HG02943 (cell line): ENCODE measurements around the gene KDSR.

Experiments used
- ATAC-seq: cut with Tn5 transposase; IDR thresholded peaks from one replicate; pipeline ENCODE4 v1.9.1; 2021; ENCODE audit warnings: mild to moderate bottlenecking, low read depth, moderate library complexity; ENCODE audit not compliant: unreplicated experiment

The KDSR gene

DNA sequence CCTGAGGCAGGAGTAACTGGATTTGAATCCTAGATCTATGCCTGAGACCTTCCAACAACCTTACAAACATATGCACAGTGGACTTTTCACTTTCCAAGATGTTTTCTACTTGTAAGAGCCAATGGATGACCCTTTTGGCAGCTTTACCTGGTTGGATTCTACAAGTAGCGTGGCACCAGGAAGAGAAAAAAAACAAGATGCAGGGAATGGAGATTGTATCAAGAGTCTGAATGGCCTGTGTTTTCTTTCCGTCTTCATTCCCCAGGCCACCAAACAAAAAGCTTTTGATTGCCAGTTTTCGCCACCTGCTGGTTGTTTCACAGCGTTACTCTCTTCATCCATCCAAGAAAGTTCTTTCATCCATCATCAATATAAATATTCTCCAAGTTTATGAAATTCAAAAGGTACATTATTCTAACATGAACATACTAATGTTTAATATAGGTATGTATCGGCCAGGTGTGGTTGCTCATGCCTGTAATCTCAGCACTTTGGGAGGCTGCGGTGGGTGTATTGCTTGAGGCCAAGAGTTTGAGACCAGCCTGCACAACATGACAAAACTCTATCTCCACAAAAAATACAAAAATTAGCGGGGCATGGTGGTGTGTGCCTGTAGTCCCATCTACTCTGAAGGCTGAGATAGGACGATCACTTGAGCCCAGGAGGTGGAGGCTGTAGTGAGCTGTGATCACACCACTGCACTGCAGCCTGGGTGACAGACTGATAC is 43.9 kb downstream of the KDSR start:
- ATAC-seq: no peak

DNA sequence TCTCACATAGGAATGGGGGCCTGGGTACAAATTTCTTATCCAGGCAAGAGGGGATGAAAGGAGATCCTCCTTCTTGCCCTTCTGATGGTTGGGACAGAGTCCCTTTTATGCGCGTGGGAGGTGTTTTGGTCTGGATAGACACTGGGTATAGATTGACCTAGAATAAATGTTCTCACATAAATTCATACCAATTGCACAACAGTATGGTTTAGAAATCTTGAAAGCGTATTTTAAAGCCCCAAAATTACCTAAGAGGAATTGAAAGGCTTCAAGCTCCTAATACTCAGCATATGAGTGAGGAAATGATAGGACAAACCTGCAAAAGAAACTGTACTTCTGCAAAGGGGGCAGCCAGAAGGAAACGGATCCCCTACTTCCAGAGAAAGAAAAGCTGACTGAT is 44.8 kb downstream of the KDSR start:
- no peak for ATAC-seq

DNA sequence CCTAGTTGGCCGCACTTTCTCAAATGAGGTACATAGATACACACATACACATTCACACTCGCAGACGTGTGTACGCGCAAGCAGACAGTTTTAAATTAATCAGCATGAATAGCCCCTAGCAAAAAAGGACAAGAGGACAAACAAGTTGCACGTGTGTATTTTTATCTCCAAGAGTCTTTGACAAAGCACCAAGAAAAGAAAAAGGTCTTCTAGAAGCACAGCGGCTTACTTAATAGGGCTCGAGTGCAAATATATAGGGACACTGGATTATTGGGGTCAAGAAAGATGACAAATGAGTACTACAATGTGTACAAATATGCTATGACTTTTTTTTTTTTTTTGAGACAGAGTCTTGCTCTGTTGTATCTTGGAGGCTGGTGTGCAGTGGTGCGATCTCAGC is 45.7 kb downstream of the KDSR start:
- ATAC-seq: no peak

DNA sequence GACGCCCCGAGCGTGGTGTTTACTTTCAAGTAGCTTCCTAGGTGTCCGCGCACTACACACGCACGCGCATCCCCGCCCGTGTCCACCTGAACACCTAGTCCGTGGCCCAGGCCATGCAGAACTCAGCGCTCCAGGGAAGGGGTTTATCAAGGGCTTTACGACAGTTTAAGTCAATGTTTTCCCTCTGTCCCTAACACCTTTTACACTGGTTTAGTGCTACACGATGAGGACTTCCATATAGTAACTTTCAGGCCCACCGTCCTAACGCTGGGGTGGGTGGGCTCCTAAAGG is 46.1 kb downstream of the KDSR start:
- ATAC-seq: no peak

DNA sequence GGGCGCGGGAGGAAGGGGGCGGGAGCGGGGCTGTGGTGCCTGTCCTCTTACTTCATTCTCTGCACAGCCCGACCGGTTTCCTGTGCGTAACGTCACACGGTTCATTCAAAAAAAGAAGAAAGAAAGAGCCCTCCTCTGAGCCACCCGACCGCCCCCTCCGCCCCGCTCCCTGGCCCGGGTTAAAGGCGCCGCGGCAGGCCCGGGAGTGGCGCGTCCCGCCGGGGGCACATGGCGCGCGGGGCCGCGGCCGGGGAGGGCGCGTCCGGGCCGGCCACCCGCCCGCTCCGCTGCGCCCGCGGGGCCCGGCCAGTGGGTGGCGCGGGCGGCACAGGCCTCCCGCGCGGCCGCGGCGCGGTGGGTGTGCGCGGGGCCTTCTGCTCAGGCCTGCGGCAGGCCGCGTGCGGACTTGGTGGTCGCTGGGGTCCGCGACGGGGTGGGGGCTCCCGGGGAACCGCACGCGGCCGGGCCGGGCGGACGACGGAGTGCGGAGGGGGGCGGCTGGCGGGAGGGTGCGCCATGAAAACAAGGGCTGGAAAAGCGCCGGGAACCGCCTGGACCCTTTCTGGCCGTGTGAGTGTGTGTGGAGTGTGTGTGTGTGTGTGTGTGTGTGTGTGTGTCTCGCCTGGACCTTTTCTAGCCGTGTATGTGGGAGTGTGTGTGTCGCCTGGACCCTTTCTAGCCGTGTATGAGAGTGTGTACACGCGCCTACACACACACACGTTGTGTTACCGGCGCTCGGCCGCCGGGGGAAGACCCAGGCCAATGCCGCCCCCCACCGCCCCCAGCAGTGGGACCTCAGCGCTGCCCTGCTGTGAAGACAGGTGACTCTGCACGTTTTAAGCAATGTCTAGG is 46.7 kb downstream of the KDSR start:
- ATAC-seq: peak; percentile 70

DNA sequence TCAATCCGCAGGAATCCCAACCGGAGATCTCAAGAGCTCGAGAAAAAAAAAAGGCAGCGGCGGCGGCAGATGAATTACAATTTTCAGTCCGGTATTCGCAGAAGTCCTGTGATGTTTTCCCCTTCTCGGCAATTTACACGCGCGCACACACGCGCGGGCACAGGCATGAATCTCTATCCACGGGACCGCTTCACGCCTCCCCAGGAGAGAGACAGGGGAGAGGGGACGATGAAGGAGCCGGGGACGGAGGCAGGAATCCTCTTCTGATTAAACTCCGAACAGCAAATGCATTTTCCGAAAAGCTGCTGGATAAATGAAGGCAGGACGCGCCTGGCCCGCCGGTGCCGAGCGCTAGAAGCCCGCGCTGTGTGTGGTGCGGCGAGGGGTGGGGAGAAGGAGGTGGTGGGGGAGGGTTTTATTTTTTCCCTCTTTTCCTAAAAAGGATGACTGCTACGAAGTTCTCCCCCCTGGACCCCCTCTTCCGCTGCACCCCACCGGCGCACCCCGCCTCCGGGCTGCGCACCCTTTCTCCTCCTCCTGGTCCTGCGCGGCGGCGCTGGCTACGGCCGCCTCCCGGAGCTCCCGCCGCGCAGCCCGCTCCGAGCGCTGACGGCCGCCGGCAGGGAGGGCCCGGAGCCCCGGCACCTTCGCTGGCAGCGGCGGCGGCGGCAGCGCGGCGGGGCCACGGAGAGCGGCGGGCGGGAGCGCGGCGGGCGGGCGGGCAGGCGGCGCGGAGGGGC is 47.5 kb downstream of the KDSR start, which contains the start of gene BCL2:
TSS of gene BCL2 (minus strand) at position 387 of the 740 bp plus-strand sequence.
- peak; percentile 4 for ATAC-seq

DNA sequence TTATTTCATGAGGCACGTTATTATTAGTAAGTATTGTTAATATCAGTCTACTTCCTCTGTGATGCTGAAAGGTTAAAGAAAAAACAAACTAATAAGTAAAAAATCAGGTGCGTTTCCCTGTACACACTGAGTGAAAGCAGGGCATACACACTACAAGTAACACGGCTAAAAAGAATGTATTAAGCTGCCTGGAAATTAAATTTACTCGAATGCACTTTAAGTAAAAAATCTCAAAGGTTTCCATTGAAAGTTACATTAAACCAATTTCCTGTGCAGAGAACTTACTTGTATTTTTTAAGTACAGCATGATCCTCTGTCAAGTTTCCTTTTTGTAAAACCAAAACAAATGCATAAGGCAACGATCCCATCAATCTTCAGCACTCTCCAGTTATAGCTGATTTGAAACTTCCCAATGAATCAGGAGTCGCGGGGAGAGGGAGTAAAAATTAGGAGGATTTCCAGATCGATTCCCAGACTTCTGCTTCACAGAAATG is 48.1 kb downstream of the KDSR start:
- ATAC-seq: no peak

DNA sequence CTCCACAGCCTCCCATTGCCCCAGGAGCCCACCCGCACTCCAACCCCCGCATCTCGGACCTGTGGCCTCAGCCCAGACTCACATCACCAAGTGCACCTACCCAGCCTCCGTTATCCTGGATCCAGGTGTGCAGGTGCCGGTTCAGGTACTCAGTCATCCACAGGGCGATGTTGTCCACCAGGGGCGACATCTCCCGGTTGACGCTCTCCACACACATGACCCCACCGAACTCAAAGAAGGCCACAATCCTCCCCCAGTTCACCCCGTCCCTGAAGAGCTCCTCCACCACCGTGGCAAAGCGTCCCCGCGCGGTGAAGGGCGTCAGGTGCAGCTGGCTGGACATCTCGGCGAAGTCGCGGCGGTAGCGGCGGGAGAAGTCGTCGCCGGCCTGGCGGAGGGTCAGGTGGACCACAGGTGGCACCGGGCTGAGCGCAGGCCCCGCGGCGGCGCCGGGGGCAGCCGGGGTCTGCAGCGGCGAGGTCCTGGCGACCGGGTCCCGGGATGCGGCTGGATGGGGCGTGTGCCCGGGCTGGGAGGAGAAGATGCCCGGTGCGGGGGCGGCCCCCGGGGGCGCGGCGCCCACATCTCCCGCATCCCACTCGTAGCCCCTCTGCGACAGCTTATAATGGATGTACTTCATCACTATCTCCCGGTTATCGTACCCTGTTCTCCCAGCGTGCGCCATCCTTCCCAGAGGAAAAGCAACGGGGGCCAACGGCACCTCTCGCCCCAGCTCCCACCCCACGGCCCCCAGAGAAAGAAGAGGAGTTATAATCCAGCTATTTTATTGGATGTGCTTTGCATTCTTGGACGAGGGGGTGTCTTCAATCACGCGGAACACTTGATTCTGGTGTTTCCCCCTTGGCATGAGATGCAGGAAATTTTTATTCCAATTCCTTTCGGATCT is 48.8 kb downstream of the KDSR start:
- peak; percentile 41 for ATAC-seq

DNA sequence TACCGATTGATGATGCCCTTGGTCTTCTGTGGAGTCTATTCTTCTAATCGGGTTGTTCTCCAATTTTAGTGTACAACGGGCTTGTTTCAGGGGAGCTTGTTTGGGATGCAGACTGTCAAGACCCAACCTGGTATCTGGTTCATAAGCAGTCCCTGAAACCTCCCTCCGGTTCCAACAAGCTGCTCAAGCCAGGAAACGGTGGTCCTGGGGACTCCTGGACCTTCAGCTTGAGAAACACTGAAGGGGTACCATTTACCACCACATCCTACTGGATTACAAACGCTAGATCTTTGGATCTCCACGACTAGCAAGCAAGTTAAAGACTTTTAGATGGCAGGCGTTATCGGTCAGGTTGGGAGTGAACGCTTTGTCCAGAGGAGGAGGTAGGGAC is 49.5 kb downstream of the KDSR start:
- ATAC-seq: no peak

DNA sequence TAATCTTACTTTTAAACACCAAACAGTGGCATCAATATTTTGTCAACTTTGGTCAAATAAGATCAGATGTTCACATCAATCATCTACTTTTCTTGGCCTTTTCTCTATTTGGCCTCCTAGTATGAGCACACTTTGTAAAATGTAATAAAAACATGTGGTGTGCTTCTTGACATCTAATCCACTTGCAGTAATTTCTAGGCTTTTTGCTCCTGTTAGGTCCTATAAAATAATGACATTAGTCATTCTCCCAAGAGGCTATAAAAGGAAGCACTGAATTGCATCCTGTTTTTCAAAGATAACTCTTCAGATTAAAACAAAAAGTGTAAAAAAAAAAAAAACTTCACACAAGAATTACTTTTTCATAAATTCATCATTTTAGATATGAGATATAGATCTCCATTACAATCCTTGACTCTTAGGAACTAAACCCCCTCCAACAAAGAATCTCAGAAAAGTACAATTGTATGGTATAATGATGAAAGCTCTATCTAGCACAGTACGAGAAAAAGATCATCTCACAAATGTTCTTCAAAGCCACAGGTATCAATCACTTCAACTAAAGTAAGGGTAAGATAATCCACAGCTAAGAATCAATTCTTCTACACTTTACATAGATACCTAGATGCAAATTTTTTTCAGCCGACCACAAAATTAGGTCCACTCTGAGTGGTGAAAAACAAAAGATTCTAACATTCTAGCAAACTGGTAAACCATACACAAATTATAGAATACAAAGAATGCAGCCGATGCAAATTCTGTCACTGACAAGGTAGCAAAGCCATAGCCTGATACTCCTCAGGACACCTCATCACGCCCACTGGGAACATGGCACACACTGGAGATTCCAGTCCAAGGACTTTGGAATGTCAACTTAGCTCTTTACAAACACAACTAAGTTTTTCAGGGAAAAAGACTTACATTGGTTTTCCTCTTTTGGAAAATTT is 50.1 kb downstream of the KDSR start:
- no peak for ATAC-seq

DNA sequence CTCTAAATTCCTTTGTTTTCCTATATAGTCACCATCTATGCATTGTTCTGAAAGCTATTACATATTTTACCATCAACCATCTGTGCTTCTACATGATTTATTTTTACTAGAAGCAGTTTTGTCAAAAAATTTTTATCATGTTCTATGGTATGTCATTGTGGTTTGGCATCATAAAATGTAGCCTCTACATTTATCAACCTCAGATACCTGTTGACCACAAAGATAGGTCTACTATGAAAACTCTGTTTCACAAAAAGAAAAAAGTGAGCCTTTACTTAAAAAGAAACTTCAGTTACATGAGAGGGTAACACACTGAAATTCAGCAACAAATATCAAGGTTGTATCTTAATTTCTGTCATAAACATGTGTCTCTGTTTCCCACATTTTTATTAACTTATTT is 51.1 kb downstream of the KDSR start:
- ATAC-seq: no peak

DNA sequence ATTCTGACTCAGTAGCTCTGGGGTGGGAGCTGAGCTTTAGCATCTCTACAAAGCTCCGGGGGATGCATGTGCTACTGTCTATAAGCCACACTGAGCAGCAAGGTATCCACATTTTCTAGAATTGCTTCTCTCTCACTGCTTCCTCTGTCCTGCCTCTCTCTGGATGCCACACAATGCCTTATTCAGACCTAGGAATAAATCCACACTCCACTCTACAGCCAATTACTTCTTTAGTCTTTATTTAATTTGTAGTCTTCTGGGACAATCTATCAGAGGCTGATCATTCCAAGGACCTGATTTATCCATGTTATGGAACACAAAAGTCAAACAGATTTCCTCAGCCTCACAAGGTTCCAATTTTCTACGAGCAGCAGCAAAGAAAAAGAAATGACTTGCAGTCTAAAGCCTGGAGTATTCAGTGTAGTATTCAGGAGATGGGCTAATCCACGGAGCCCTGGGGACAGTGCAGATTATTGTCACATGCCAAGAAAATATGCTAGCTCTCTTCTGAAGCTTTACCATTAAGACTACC is 51.8 kb downstream of the KDSR start:
- no peak for ATAC-seq

DNA sequence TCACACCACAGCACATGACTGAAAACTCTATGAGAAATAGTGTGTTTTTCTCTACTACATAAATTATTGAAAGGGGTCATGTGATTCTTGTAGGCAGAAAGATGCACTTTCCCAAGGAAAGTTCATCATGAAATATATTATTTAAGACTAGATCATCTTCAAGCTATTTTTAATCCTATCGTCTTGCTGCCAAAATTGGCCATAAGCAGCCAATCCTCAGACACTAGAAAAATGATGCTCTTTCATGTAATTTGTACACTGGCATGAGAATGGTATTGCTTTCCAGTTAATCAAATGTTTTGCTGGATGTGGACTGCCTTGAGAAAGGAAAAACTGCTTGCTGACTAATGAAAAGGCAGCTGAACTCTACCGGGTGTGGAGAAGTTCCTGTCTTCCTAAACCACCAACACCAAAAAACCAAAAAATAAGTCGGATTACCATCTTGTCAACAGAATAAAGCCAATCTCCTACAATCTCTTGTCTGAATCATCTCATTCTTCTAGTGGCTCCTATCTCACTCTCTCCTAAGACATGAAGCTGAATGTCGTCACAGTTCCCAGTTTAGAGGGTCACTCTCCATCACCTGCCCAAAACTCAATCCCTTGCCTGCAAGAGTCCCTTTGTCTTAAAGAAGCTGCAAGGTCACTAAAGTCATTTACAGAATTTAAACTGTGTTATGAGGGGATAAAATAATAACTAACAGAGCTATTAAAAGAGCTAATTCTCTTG is 52.8 kb downstream of the KDSR start:
- no peak for ATAC-seq

DNA sequence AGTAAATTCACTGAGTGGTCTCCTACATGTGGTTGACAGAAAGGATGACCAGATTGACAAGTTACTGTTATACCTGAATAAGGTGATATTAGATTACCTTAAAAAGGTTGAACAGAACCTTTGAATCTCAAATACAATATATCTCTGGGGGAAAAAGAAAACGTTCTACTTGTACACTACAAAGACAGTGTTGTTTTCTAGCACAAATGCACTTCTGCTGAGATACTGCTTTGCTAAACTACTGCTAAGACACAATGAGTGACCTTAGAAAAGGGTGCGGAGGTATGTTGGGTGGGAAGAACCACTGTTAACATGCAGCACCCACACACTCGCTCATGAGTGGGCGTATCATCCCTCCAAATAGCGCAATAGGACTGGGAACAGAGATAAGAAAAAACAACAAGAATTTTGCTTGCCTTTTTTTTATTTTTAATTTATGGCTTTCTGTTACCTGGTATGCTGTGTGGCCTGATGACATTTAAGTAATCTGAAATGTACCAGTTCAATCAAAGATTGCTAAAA is 53.5 kb downstream of the KDSR start:
- ATAC-seq: no peak

DNA sequence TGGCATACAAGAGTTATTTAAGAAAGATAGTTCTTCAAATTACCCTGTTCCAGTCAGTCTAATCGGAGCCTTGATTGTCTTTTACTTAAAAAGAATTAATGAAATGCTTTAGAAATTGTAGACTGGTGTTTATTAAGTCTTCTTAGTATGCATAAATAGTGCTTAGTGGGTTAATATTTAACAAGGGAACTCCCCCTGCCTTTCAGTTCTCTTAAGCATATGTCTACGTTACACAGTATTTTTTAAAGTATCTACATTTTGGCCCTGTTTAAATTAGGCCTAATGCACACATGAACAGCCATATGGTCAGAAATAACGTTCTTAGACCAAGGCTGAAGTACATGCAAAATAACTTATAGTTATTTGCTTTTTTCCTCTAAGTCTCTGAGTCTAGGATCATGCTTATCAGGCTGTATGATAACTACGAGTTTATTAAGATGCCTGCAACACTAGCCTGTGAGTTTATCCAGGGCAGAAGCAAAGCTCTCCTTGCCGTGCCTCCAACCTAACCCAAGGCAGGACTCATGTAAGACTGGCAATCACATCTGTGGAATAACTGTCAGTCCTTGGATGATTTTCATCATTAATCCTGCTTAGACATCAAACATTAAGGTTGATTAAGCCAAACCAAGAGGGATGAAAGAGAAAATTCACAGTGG is 54.1 kb downstream of the KDSR start:
- peak; percentile 33 for ATAC-seq

DNA sequence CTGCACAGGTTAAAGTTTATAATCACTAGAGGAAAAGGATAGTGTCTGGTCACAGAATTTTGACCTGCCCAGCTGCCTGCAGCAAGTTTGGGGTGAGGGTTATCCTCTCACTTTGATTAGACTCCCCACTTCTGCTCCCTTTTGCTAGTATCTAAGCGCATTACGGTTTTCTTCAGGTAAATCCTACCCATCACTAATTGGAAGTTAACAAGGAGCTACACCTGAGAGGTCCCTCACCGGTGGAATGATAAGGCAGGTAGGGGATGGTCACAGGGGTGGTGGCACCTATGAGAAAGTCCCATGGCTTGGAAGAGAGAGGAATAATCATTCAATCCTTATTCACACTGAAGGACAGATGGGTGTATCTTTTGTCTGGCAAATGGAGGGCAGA is 55.0 kb downstream of the KDSR start:
- ATAC-seq: peak; percentile 0
